Measurements from ENCODE around the gene TRPV4.
A peak's percentile ranks its signal among the peaks of the same experiment; 100 is the strongest.

The TRPV4 gene

GRCh38 chr12:109744986-109745942 is 87.9 kb downstream of the TRPV4 start:
- H3K36me3 Mint-ChIP-seq (ENCODE audit: low read depth) = no peaks in the 10 kb centered on the region
- peaks cover 4% of the 10 kb centered on the region for H3K27me3 Mint-ChIP-seq
- no peak overlapping the region for H3K27ac Mint-ChIP-seq
- DNase-seq (no peak), ATAC-seq (no peak)
- no peak overlapping the region for H3K4me3 Mint-ChIP-seq
- no peaks in the 10 kb centered on the region for H3K9me3 Mint-ChIP-seq
- H3K4me1 Mint-ChIP-seq = no peaks in the 10 kb centered on the region

- no peak for DNase-seq
Observed at GRCh38 chr12:109744026-109744425, 89.2 kb downstream of the TRPV4 start.

GRCh38 chr12:109743076-109743910 is 89.9 kb downstream of the TRPV4 start:
- ATAC-seq = no peak
- no peak overlapping the region for H3K27ac Mint-ChIP-seq

More at GRCh38 chr12:109744026-109744425, 89.2 kb downstream of the TRPV4 start:
- H3K27me3 Mint-ChIP-seq = peaks cover 4% of the 10 kb centered on the region
- no peak overlapping the region for H3K4me3 Mint-ChIP-seq
- no peaks in the 10 kb centered on the region for H3K36me3 Mint-ChIP-seq (ENCODE audit: low read depth)
- H3K9me3 Mint-ChIP-seq = no peaks in the 10 kb centered on the region
- no peak overlapping the region for H3K27ac Mint-ChIP-seq
- H3K4me1 Mint-ChIP-seq = no peaks in the 10 kb centered on the region
- ATAC-seq = no peak

GRCh38 chr12:109741970-109742703 is 91.1 kb downstream of the TRPV4 start:
- H3K4me1 Mint-ChIP-seq = no peaks in the 10 kb centered on the region
- H3K27me3 Mint-ChIP-seq = peaks cover 5% of the 10 kb centered on the region
- ATAC-seq = no peak
- no peak overlapping the region for H3K27ac Mint-ChIP-seq
- H3K36me3 Mint-ChIP-seq (ENCODE audit: low read depth) = no peaks in the 10 kb centered on the region
- H3K9me3 Mint-ChIP-seq = no peaks in the 10 kb centered on the region
- no peak for DNase-seq
- H3K4me3 Mint-ChIP-seq = no peak overlapping the region

More at GRCh38 chr12:109743076-109743910, 89.9 kb downstream of the TRPV4 start:
- DNase-seq = no peak
- H3K9me3 Mint-ChIP-seq = no peaks in the 10 kb centered on the region
- H3K4me3 Mint-ChIP-seq = no peak overlapping the region
- no peaks in the 10 kb centered on the region for H3K36me3 Mint-ChIP-seq (ENCODE audit: low read depth)
- H3K27me3 Mint-ChIP-seq = peaks cover 4% of the 10 kb centered on the region
- H3K4me1 Mint-ChIP-seq = no peaks in the 10 kb centered on the region

GRCh38 chr12:109741286-109741969 is 91.8 kb downstream of the TRPV4 start:
- Mint-ChIP-seq H3K36me3 (ENCODE audit: low read depth) (no peaks in the 10 kb centered on the region), H3K27ac (no peak overlapping the region), H3K27me3 (peaks cover 5% of the 10 kb centered on the region), H3K9me3 (no peaks in the 10 kb centered on the region), H3K4me3 (no peak overlapping the region), H3K4me1 (no peaks in the 10 kb centered on the region)
- no peak for ATAC-seq
- DNase-seq = no peak

GRCh38 chr12:109740694-109741245 is 92.4 kb downstream of the TRPV4 start:
- DNase-seq (no peak), ATAC-seq (no peak)
- Mint-ChIP-seq H3K4me3 (no peak overlapping the region), H3K9me3 (no peaks in the 10 kb centered on the region), H3K4me1 (no peaks in the 10 kb centered on the region), H3K27ac (no peak overlapping the region), H3K36me3 (ENCODE audit: low read depth) (no peaks in the 10 kb centered on the region), H3K27me3 (peaks cover 6% of the 10 kb centered on the region)

GRCh38 chr12:109739747-109740693 is 93.2 kb downstream of the TRPV4 start:
- H3K27ac Mint-ChIP-seq = no peak overlapping the region
- H3K4me3 Mint-ChIP-seq = no peak overlapping the region
- DNase-seq (no peak), ATAC-seq (no peak)
- H3K4me1 Mint-ChIP-seq = no peaks in the 10 kb centered on the region
- peaks cover 13% of the 10 kb centered on the region for H3K27me3 Mint-ChIP-seq
- no peaks in the 10 kb centered on the region for H3K9me3 Mint-ChIP-seq
- no peaks in the 10 kb centered on the region for H3K36me3 Mint-ChIP-seq (ENCODE audit: low read depth)

GRCh38 chr12:109738878-109739665 is 94.1 kb downstream of the TRPV4 start:
- Mint-ChIP-seq H3K36me3 (ENCODE audit: low read depth) (no peaks in the 10 kb centered on the region), H3K4me1 (no peaks in the 10 kb centered on the region), H3K27ac (no peak overlapping the region), H3K9me3 (no peaks in the 10 kb centered on the region), H3K27me3 (peaks cover 18% of the 10 kb centered on the region), H3K4me3 (no peak overlapping the region)
- no peak for ATAC-seq
- no peak for DNase-seq

- DNase-seq (no peak), ATAC-seq (no peak)
- peaks cover 24% of the 10 kb centered on the region for H3K27me3 Mint-ChIP-seq
- H3K4me1 Mint-ChIP-seq = no peaks in the 10 kb centered on the region
- H3K4me3 Mint-ChIP-seq = no peak overlapping the region
- no peaks in the 10 kb centered on the region for H3K9me3 Mint-ChIP-seq
- no peaks in the 10 kb centered on the region for H3K36me3 Mint-ChIP-seq (ENCODE audit: low read depth)
- H3K27ac Mint-ChIP-seq = no peak overlapping the region
Observed at GRCh38 chr12:109738209-109738608, 95.0 kb downstream of the TRPV4 start.

- H3K4me3 Mint-ChIP-seq = no peak overlapping the region
- DNase-seq (no peak), ATAC-seq (no peak)
- H3K36me3 Mint-ChIP-seq (ENCODE audit: low read depth) = no peaks in the 10 kb centered on the region
- peaks cover 28% of the 10 kb centered on the region for H3K27me3 Mint-ChIP-seq
- H3K27ac Mint-ChIP-seq = no peak overlapping the region
- no peaks in the 10 kb centered on the region for H3K9me3 Mint-ChIP-seq
- H3K4me1 Mint-ChIP-seq = no peaks in the 10 kb centered on the region
Observed at GRCh38 chr12:109737631-109738030, 95.6 kb downstream of the TRPV4 start.

GRCh38 chr12:109737126-109737525 is 96.1 kb downstream of the TRPV4 start:
- no peaks in the 10 kb centered on the region for H3K36me3 Mint-ChIP-seq (ENCODE audit: low read depth)
- ATAC-seq (no peak), DNase-seq (no peak)
- no peaks in the 10 kb centered on the region for H3K4me1 Mint-ChIP-seq
- no peak overlapping the region for H3K4me3 Mint-ChIP-seq
- H3K27ac Mint-ChIP-seq = no peak overlapping the region
- H3K9me3 Mint-ChIP-seq = no peaks in the 10 kb centered on the region
- peaks cover 28% of the 10 kb centered on the region for H3K27me3 Mint-ChIP-seq

- Mint-ChIP-seq H3K4me3 (no peak overlapping the region), H3K9me3 (no peaks in the 10 kb centered on the region), H3K27me3 (peaks cover 28% of the 10 kb centered on the region), H3K36me3 (ENCODE audit: low read depth) (no peaks in the 10 kb centered on the region), H3K27ac (no peak overlapping the region), H3K4me1 (no peaks in the 10 kb centered on the region)
- peak; percentile 20 for DNase-seq
- peak; percentile 27 for ATAC-seq
Observed at GRCh38 chr12:109736552-109737108, 96.6 kb downstream of the TRPV4 start.
